ENCODE measurements around the gene GP2. TPM values are rescaled to one million over a fixed set of nuclear protein-coding genes. Genes with fewer than 3 reads are reported as not detected.
"Not testable (repeated sequence)": the region's sequence is repeated elsewhere in the genome, so short reads cannot be mapped to it uniquely, and the experiment has no call there.

Gene GP2
- total and polyA plus RNA-seq, 9 donors: 0.30 to 21.0 (median 2.0) TPM; not detected in 4

DNA sequence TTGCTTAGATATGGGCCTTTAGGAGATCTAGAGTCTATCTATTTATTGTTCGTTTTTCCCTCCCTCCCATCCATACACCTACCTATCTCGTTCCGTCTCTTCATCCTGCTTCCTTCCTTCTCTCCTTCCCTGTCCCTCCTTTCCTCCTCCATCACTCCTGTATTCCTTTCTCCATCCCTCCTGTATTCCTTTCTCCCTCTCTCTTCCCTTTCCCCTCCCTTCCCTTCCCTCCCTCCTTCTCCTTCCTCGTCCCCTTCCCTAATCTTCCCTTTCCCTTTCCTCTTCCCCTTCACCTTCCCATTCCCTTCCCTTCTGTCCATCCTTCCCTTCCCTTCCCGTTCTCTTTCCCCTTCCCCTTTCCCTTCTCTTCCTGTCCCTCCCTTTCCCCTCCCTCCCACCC is 10.6 kb downstream of the GP2 start:
- DNase-seq: no peak
- Histone ChIP-seq H3K27ac (no peak overlapping the region), H3K4me3 (no peak overlapping the region), H3K36me3 (no peaks in the 10 kb centered on the region), H3K4me1 (ENCODE audit: insufficient read depth) (no peaks in the 10 kb centered on the region), H3K9me3 (no peaks in the 10 kb centered on the region), H3K27me3 (no peaks in the 10 kb centered on the region)
- TF ChIP-seq, protein P1, sequence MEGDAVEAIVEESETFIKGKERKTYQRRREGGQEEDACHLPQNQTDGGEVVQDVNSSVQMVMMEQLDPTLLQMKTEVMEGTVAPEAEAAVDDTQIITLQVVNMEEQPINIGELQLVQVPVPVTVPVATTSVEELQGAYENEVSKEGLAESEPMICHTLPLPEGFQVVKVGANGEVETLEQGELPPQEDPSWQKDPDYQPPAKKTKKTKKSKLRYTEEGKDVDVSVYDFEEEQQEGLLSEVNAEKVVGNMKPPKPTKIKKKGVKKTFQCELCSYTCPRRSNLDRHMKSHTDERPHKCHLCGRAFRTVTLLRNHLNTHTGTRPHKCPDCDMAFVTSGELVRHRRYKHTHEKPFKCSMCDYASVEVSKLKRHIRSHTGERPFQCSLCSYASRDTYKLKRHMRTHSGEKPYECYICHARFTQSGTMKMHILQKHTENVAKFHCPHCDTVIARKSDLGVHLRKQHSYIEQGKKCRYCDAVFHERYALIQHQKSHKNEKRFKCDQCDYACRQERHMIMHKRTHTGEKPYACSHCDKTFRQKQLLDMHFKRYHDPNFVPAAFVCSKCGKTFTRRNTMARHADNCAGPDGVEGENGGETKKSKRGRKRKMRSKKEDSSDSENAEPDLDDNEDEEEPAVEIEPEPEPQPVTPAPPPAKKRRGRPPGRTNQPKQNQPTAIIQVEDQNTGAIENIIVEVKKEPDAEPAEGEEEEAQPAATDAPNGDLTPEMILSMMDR (IDR thresholded peaks at IDR 0.05): no peak
- TF ChIP-seq POLR2A (IDR thresholded peaks at IDR 0.05) (no peak), EP300 (IDR thresholded peaks at IDR 0.05) (no peak)
- intact Hi-C loops (cut with DNase I): no loop called here
- 55 to 66% (median 58%) methylated on average over 5 of the region's 5 CpGs for WGBS, 3 donors

DNA sequence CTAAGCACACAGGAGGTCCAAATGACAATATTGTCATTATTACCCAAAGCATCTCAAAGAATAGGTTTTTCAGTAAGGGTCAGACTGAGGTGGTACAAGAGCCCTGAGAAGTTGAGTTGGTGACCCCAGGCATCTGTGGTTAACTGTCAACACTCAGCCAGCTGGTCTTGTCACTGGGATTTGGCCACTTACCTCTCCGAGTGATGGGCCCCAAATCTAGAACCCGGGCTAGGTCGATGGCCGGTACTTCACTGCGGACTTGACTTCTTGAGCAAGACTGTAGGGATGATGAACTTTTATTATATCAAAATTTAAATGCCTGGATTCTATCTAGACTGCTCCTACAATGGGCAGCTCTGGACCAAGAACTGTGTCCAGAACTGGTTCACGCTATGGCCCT is 11.5 kb downstream of the GP2 start:
- H3K4me1 ChIP-seq (ENCODE audit: insufficient read depth): no peaks in the 10 kb centered on the region
- no peaks in the 10 kb centered on the region for H3K27me3 ChIP-seq
- intact Hi-C loops (cut with DNase I): no loop called here
- DNase-seq: no peak
- H3K36me3 ChIP-seq: no peaks in the 10 kb centered on the region
- no peak overlapping the region for H3K4me3 ChIP-seq
- 92 to 99% (median 93%) methylated on average over 6 of the region's 6 CpGs for WGBS, 3 donors
- TF ChIP-seq, protein P1 (IDR thresholded peaks at IDR 0.05): no peak
- TF ChIP-seq POLR2A (IDR thresholded peaks at IDR 0.05) (no peak), EP300 (IDR thresholded peaks at IDR 0.05) (no peak)
- no peaks in the 10 kb centered on the region for H3K9me3 ChIP-seq
- no peak overlapping the region for H3K27ac ChIP-seq

DNA sequence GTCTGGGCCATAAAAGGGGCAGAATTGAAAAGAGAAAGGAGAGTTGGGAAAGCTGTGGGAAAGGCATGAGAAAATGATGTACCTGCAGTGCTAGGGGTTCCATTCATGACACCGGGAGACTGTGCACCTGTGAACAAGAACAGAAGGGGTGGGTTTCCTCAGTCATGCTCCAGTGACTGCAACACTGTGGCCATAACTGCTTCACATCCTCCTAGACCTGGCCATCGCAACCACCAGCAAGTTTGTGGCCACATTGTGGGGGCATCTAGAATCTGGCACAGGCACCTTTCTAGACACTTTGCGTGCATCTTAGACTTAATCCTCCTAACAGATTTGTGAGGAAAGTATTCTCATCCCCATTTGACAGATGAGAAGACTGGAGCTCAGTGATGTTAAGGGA is 12.7 kb downstream of the GP2 start:
- no peaks in the 10 kb centered on the region for H3K36me3 ChIP-seq
- H3K4me1 ChIP-seq (ENCODE audit: insufficient read depth): no peaks in the 10 kb centered on the region
- no peak overlapping the region for H3K27ac ChIP-seq
- H3K27me3 ChIP-seq: no peaks in the 10 kb centered on the region
- no peak overlapping the region for H3K4me3 ChIP-seq
- DNase-seq: no peak
- intact Hi-C loops (cut with DNase I): no loop called here
- WGBS, 3 donors: 89 to 93% (median 90%) methylated on average over 3 of the region's 3 CpGs
- no peaks in the 10 kb centered on the region for H3K9me3 ChIP-seq
- TF ChIP-seq EP300 (IDR thresholded peaks at IDR 0.05): no peak
- TF ChIP-seq POLR2A (IDR thresholded peaks at IDR 0.05): no peak
- TF ChIP-seq, protein P1 (IDR thresholded peaks at IDR 0.05): no peak

DNA sequence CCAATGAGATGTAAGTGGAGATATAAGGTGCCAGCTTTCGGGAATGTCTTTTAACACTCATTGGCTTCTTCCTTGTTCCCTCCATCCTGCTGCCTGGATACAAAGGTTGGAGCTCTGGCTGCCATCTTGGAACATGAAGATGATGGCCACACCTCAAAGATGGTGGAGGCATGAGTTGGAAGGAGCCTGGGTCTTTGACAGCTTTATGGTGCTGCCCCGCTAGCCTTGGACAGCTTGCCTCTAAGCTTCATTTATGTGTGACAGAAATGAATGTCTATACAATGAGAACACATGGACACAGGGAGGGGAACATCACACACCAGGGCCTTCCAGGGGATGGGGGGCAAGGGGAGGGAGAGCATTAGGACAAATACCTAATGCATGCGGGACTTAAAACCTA is 13.6 kb downstream of the GP2 start:
- Histone ChIP-seq H3K36me3 (no peaks in the 10 kb centered on the region), H3K4me1 (ENCODE audit: insufficient read depth) (no peaks in the 10 kb centered on the region), H3K27ac (no peak overlapping the region), H3K9me3 (no peaks in the 10 kb centered on the region), H3K27me3 (no peaks in the 10 kb centered on the region), H3K4me3 (no peak overlapping the region)
- DNase-seq: no peak
- 77 to 94% (median 87%) methylated on average over 3 of the region's 3 CpGs for WGBS, 3 donors
- intact Hi-C loops (cut with DNase I): no loop called here
- TF ChIP-seq, protein P1 (IDR thresholded peaks at IDR 0.05): no peak
- TF ChIP-seq POLR2A (IDR thresholded peaks at IDR 0.05) (no peak), EP300 (IDR thresholded peaks at IDR 0.05) (no peak)

DNA sequence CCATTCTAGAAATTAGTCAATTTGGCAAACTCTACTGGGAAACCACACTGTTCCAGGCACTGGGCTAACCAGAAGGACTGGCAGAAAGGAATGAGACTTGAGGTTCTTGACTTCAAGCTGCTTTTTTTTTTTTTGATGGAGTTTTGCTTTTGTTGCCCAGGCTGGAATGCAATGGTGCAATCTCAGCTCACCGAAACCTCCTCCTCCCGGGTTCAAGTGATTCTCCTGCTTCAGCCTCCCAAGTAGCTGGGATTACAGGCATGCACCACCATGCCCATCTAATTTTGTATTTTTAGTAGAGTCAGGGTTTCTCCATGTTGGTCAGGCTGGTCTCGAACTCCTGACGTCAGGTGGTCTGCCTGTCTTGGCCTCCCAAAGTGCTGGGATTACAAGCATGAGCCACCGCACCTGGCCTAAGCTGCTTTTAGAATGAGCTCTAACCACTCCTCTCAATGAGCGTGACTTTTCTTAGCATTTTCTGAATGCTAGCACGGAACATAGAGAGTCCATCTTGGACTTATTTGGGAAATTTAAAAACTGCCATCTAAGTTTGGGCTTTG is 14.7 kb downstream of the GP2 start:
- intact Hi-C loops (cut with DNase I); H3K9me3 ChIP-seq; H3K27ac ChIP-seq; DNase-seq; H3K36me3 ChIP-seq; H3K27me3 ChIP-seq; H3K4me3 ChIP-seq; H3K4me1 ChIP-seq (ENCODE audit: insufficient read depth): not testable (repeated sequence)
- WGBS, 3 donors: 88 to 90% (median 89%) methylated on average over 7 of the region's 7 CpGs
